Left cardiac atrium (tissue), 4 donors: ENCODE measurements around the gene CCL1. TPM values are rescaled to one million over a fixed set of nuclear protein-coding genes. Genes with fewer than 3 reads are reported as not detected.

Experiments
- ATAC-seq, 2 donors: fragments of 200-7000 bp; cut with Tn5 transposase; one replicate each; pipeline ENCODE4 v1.9.1; 2020; ENCODE audit warnings: mild to moderate bottlenecking in 2 of 2, moderate library complexity in 2 of 2
- DNase-seq: peaks from one replicate; pipeline ENCODE4 v3.0.0-alpha.2; 2020
- intact Hi-C, 2 donors: fragments of 100-400 bp; cut with DNase I; formaldehyde crosslinking; loops; one replicate each; pipeline versions ENCODE4 v1.14.1 to v1.15.1; 2022 to 2023
- long read RNA-seq: library from polyadenylated mRNA; unstranded; transcript quantifications from one replicate; pipeline ENCODE4 v2.0.0, GENCODE V29; 2021
- total RNA-seq, 2 donors: library from RNA; stranded (reverse); fragmentation: NEBNext Ultra II Directional; extraction: Animal tissue kit (Norgen Biotek cat#: 25700); gene quantifications; one replicate each; pipeline ENCODE4 v1.2.1, GENCODE V29; 2021
- donor health status: DM: no; HTN: yes; CAD: no.
- donor health status: DM: no; HTN: yes; CAD: no; lungs with severe emphysema.
- donor health status: DM: yes; HTN: yes; CAD: no.
- donor health status: Dilated cardiomyopathy.

The CCL1 gene
- not detected for total RNA-seq
- long read RNA-seq, result 0 reads

DNA sequence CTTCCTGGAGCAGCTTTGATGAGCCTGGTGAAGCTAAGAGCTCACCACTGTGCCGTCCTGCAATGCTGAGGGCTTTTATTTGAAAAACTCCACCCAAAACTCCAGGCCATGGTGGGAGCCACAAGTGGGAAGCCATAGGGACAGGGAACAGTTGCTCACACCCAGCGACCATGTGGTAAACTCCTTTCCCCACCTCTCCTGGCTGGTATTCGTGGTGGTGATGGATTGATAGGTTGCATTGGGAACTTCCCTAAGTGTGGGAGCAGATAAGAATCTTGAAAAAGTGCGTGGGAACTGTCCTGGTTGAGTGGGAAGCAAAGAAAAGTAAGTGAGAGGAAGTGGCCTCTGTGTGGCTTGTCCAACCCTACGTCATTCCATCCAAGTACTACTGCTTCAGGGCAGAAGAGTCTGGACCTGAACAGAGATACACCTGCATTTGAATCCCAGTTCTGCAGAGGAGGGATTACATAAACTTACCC is at the start of gene CCL1:
TSS of gene CCL1 (minus strand) at position 51 of the 479 bp plus-strand sequence. CDS start 72 bp downstream, outside the sequence.
- DNase-seq (no peak), ATAC-seq (no peak)
- intact Hi-C loops, result loop anchor here (2.0 to 5.0 kb wide), 2 partner anchors 56 to 162 kb away; no protein-coding TSS in a partner anchor

DNA sequence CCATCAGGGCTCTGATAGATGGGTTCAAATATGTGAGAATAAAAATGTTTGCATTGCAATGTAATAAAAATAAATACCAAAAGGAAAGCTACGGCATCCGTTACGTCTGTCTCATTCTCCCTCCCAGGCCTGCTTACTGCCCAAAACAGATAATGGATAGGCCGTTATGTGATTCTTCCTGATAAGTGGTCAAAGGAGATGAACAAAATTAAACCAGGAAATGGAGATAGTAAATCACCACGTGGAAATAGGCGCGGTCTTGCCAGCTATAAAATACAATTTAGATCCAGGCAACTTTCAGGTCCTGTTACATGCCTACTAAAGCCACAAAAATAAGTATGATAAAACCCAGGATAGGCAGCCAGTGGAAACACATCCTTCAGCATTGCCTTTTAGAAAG is 49.5 kb upstream of the CCL1 start:
- DNase-seq (no peak), ATAC-seq (no peak)
- intact Hi-C loops, result no loop called here

- DNase-seq, result no peak
- ATAC-seq, result no peak
- intact Hi-C loops, result no loop called here
Measured at GRCh38 chr17:34411646-34412421, 48.8 kb upstream of the CCL1 start.

DNA sequence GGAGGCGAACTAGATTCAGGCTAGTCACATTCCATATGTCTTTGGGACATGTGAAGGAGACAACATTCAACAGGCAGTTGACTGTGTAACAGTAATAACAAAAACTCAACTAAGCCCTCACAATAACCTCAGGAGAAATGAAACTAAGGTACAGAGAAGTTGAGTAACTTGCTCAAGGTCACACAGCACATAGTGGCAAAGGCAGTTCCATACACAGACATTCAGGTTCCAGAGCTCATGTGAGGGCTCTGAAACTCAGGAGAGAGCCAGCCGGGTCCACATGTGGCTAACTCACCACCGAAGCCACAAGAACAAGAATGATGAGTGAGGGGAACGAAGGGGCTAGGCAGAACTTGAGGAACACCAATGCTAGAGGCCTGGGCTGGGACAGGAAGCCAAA is 46.3 kb upstream of the CCL1 start:
- intact Hi-C loops, result no loop called here
- ATAC-seq (no peak), DNase-seq (no peak)

DNA sequence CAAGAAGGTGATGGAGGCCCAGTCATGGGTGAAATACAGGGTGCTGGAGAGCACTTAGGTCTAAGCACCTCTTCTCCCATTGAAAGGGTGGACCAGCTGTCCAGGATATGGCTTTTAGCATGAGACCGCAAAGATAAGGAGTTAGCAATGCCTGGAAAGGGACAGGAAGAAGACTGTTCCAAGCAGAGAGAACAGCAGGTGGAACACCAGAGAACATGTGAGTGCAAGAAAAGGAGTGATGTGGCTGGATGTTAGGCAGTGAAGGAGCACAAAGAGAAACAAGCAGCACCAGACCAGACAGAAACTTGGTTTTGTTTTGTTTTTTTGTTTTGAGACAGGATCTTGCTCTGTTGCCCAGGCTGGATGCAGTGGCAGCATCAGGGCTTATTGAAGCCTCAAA is 45.4 kb upstream of the CCL1 start:
- ATAC-seq (no peak), DNase-seq (no peak)
- intact Hi-C loops, result no loop called here

- intact Hi-C loops, result no loop called here
- ATAC-seq (no peak), DNase-seq (no peak)
Measured at GRCh38 chr17:34406226-34406625, 43.2 kb upstream of the CCL1 start.

DNA sequence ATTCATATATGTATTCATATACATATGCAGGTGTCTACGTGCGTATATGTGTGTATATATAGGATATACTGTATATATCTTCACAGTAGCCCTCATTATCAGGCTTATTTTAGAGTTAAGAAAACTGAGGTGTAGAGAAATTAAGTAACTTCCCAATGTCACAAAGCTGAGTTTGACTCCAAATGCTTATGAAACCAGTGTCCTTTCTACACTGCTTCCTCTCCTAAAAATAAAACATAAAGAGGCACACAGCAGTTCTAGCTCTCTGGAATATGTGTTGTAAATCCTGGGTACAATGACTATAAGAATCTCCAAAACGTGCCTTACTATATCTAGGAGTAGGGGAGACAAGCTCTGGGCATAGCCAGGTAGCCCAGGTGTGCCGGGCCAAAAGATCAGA is 40.0 kb upstream of the CCL1 start:
- DNase-seq (no peak), ATAC-seq (no peak)
- intact Hi-C loops, result no loop called here

DNA sequence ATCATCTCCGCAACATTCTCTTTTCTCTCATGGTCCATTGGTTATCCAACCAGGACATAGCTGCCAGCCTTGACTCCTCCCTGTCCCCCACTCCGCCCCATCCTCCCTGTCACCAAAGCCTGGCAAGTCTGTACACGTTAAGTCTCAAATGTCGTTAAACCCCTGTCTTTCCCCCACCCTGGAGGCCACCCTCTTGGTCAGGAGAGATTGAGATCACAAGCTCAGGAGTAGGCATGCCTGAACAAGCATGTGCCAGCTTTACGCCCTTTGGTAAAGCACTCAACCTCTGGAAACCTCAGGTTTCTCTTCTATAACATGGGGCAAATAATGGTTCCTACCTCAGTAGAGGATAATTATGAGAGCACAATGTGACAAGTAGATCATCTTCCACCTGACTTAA is 38.1 kb upstream of the CCL1 start:
- no peak for ATAC-seq
- DNase-seq, result no peak
- intact Hi-C loops, result no loop called here

GRCh38 chr17:34400301-34400931 is 37.4 kb upstream of the CCL1 start:
- no peak for ATAC-seq
- intact Hi-C loops, result no loop called here
- DNase-seq, result no peak

- DNase-seq (no peak), ATAC-seq (no peak)
- intact Hi-C loops, result no loop called here
Measured at GRCh38 chr17:34399725-34400124, 36.7 kb upstream of the CCL1 start.

DNA sequence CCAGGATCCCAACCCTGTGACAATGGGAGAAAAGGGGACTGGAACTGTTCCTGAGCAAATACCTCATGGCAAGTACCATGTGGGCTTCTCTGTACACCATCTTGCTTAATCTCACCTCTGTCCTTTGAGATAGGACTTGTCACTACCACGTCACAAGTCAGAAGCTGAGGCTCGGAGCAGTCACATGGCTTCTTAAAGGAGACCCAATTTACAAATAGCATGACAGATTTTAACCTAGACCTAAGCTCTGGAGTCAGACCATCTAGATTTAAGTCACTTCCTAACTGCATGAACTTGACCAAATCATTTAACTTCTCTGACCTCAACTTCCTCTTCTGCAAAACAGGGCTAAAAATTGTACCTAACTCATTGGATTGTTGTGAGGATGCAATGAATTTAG is 36.0 kb upstream of the CCL1 start:
- DNase-seq (no peak), ATAC-seq (peak in 1 of 2 donors; percentile 15)
- intact Hi-C loops, result no loop called here

DNA sequence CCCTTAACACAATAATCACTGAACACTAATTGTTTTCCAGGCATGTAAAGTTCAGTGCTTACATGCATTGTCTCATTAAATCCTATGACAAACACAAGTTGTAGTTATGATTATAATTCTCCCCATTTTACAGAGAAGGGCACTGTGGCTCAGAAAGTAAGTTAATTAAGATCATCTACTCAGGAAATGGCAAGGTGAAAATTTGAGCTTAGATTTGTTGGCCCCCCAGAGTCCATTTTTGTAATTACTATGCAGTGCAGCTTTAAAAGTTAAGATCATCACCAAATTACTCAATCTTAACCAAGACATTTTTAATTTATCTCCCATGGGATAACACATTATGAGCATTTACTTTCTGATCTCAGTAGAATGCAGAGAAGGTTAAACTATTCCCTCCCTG is 34.2 kb upstream of the CCL1 start:
- intact Hi-C loops, result no loop called here
- ATAC-seq (no peak), DNase-seq (no peak)

DNA sequence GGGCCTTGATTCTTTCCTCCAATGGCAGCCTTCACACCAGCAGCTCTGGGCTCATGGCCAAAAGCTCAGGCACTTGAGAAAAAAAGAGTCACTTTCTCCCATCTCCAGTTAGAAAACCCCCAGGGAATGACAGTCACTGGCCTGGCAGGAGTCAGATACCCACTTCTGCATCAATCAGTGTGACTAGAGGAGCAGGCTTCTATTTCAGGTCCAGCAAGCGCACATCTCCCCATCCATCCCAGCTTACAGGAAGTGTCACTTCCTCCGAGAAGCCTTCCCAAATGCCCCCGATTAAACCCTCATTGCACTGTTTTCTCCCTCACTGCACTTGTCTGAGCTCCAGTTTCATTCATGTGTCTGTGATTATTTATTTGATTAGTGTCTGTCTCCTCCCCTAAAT is 30.4 kb upstream of the CCL1 start:
- intact Hi-C loops, result no loop called here
- DNase-seq, result no peak

DNA sequence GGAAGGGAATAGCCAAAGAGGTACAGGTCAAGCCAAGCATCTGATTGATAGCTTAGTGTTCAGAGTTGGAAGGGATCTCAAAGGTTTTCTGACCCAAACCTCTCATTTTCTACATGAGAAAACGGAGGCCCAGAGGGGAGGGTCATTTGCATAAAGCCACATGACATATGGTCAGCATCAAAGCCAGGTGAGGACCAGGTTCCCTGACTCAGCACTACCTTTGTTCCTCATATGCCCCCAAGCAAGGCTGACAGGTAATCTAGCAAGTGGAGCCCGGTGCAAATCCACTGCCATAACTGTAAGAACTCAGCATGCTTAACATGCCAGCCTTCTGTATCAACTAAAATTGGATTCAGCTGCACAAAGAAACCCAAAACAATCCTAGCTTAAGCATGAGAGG is 28.2 kb upstream of the CCL1 start:
- DNase-seq (no peak), ATAC-seq (no peak)
- intact Hi-C loops, result no loop called here

More for the DNA sequence above, 30.4 kb upstream of the CCL1 start:
- ATAC-seq, result no peak

GRCh38 chr17:34390649-34391048 is 27.6 kb upstream of the CCL1 start:
- DNase-seq (no peak), ATAC-seq (no peak)
- intact Hi-C loops, result no loop called here

DNA sequence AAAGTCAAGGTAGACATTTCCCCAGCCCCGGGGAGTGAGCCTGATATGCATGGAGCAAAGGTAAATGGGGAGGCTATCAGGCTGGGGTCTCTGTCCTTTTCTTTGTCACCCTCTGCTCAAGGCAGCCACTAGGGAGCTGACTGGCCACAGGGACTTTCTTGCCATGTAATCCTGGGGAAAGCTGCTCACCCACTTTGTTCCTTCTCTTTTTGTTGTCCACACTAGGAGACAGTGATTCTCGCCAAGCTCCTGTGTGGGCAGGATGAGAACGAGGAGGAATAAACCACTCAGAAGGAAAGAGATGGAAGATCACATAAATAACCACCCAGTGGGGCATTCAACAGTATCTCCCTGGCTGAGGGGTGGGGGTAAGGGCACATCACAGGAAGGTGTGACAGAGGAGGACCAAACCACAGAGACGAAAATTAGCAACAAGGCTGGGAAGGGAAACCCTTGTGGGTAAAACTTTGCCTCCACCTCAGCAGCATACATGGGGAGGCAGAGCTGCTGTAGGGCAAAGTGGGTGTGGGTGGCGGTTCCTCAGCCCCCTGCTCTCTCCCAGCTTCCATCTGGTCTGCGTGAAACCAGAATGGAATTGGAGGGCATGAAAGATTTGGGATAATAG is 26.2 kb upstream of the CCL1 start:
- no peak for DNase-seq
- no peak for ATAC-seq
- intact Hi-C loops, result no loop called here

- intact Hi-C loops, result no loop called here
- no peak for ATAC-seq
Measured at GRCh38 chr17:34387566-34387965, 24.5 kb upstream of the CCL1 start.

GRCh38 chr17:34386697-34387550 is 23.9 kb upstream of the CCL1 start:
- DNase-seq, result no peak
- intact Hi-C loops, result no loop called here
- peak; percentile 50 to 61 for ATAC-seq

More at GRCh38 chr17:34387566-34387965, 24.5 kb upstream of the CCL1 start:
- DNase-seq, result no peak

GRCh38 chr17:34386343-34386696 is 23.3 kb upstream of the CCL1 start:
- intact Hi-C loops, result no loop called here
- ATAC-seq (no peak), DNase-seq (no peak)
